NCI-H128 (cell line): ENCODE measurements around the gene LY9.

Experiments used
- DNase-seq: peaks from one replicate; lab custom pipeline; 2025; ENCODE audit not compliant: unreplicated experiment; lab: John Stamatoyannopoulos, UW

Gene LY9

DNA sequence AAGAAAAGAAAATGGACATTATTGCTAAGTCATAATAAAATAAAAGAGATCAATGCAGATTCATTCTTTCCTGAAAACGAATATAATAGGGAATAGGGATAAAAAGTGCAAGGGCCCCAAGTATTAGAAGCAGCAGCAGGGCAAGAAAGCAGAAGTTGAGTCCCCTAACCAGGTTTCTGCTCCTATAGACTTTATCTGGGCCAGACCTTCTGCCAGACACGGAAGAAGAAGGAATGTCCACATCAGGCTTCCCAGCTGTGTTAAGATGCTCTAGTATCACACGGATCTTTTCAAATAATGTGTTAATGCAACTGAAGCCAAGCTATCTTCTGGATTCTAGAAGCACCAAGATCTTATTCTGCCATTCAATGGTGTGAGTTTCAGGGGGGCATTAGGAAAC is 39.8 kb downstream of the LY9 start:
- no peak for DNase-seq

DNA sequence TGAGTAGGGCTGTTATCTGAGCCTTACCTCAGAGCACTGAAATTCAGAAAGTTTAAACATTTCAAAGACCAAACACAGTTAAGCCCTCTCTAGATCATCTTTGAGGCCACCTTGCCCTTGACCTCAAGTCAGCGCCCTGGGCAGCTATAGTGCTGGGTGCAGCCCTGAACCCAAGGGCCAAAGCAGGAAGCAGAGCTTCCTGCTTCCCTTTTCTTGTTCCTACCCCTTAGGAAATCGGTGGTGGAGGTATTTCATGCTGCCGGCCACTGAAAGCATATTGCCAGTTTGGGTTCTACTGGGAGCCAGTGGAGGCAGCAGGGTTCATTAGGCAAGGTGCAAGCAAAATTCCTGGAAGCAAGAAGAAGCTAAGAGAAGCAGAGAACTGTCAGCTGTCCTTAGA is 40.6 kb downstream of the LY9 start:
- no peak for DNase-seq

DNA sequence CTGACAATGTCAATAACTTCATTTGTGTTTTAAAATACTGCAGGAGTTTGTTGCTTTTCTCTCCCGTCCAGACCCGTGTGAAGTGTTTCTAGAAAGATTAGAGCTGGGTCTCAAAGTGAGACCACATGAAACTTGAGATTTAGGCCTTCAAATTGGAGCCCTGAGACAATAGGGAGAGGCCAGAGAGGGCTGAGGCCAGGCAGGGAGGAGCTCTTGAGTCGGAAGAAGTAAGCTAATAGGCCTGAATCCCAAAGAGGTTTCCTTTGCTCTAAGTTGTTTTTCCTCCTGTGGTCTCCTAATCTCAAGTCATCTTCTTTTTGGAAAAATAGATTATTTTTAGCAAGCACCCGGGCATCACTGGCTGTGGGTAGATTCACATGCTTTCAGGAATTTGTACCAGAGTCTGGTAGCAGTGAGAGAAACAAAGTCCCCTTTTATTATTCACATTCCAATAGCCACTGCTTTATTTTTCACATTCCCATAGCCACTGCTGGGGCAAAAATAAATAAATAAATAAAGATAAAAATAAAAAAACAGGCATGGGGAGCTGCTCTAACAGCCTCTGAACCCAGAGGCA is 41.1 kb downstream of the LY9 start:
- DNase-seq = no peak

DNA sequence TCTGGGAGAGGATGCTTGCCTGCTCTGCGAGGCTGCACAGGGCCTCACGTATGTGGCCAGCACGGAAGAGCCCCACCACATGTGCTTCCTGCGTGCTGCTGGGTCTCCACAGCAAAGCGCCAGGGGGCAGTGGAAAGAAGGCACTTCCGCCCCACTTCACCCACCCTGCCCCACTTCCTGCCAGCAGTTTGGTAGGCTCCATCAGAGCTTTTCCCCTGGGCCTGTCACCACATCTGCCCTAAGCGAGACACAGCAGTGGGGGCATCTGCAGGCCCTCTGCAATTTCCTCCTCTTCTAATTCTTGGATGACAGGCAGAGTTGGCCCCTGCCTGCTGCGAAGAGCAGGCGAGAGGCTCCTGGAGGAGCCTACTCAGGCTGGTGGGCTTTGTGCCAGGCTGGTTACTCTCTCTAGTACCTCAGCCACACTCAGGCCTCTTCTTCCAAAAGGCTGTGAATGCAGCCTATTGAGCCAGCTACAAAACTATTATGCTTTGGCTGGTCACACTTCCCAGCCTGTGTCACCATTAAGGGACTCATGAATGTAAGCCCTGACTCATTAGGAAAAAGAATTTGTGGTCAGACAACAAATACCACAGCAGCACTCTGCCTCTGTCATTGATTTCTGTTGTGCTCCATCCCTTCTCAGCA is 41.7 kb downstream of the LY9 start:
- DNase-seq = no peak

DNA sequence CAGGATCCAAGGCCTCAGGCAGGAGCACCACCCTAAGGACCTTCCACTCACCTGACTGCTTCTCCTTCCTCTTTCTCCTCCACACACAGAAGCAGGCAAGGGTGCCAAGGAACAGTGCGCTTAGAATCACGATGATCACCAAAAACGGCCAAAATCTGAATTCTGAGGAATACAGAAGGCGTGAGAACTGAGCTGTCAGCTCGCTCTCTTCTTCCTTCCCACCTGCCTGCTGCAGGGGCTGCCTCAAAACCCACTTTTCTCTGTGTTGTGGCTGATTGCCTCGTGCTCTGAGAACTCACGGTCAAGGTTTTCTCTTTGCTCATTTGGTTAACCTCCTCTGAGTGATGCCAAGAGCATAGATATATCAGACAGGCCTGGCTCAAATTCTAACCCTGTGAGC is 42.9 kb downstream of the LY9 start:
- no peak for DNase-seq

DNA sequence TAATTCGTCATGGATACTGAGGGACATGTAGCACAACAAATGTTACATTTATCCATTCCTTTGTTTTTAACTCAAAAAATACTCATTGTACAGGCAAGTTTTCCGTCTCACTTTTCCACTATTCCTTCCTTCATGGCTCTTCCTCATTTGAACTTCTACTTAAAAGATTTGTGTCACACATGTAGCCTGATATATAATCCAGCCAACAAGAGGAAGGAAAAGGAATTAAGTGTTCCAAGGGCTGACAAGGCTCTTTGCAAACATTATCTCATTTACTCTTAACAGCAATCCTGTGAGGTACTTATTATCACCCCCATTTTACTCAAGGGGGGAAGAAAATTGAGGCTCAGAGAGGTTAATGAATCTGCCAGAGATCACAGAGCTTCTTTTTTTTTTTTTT is 43.8 kb downstream of the LY9 start:
- DNase-seq = no peak

DNA sequence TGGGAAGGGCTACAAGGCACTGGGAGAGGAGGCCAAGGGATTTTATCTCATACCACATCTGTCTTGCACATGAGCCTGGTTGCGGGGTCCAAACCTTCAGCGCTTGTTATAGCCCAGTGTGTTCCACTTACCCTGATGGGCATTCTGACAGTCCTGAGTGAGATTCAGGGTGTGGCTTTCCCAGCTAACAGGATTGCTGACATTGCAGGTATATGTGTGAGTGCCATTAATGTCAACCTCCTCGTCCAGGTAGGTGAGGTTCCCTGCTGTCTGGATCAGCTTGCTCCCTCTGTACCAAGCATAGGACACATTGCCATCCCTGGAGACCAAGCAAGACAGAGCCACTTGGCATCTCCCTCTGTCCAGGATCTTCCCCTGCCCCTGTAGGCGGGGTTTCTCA is 45.1 kb downstream of the LY9 start:
- no peak for DNase-seq

DNA sequence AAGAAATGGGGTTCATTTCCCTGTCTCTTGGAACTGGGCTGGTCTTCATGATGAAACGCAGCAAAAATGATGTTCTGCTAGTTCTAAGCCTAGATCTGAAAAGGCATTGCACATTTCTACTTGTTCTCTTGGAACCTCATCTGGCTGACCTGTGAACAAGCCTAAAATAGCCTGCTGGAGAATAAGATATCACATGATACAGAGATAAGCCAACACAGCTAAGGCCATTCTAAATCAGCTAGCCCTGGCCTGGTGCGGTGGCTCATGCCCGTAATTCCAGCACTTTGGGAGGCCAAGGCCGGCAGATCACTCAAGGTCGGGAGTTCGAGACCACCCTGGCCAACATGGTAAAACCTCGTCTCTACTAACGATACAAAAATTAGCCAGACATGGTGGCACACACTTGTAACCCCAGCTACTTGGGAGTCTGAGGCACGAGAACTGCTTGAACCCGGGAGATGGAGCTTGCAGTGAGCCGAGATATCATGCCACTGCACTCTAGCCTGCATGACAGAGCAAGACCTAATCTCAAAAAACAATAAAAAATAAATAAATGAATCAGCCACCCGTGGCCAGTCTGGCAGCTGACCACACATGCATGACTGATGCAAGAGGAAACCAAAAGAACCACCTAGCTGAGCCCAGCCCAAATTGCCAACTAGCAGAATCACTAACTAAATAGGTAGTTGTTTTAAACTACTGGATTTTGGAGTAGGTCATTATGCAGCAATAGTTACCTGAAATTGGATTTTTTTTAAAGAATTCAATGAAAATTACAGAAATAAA is 48.7 kb downstream of the LY9 start:
- no peak for DNase-seq

DNA sequence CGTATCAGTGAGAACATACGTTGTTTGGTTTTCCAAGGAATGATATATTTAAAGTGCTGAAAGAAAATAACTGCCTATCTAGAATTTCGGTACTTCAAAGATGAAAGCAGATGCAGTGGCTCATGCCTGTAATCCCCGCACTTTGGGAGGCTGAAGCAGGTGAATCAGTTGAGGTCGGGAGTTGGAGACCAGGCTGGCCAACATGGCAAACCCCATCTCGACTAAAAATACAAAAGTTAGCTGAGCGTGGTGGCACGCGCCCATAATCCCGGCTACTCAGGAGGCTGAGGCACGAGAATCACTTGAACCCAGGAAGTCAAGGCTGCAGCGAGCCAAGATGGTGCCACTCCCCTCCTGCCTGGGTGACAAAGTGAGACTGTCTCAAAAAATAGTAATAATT is 50.3 kb downstream of the LY9 start:
- no peak for DNase-seq

DNA sequence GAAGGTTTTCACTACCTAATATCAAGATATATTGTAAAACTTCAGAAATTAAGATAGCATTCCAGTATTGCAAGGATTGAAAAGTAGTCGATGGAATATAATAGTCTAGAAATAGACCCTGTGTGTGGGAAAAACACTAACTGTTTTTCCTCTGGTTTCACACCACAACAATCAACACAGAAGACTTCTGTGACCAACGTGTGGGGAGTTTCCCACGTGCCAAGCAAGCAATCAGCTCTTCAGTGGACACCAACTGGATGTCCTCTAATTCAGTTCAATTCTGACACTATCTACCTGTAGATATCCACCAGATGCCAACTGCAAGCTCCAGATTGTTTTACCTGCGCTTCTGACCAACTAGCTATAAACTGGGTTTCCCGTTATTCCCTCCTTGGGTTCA is 54.6 kb downstream of the LY9 start:
- no peak for DNase-seq

DNA sequence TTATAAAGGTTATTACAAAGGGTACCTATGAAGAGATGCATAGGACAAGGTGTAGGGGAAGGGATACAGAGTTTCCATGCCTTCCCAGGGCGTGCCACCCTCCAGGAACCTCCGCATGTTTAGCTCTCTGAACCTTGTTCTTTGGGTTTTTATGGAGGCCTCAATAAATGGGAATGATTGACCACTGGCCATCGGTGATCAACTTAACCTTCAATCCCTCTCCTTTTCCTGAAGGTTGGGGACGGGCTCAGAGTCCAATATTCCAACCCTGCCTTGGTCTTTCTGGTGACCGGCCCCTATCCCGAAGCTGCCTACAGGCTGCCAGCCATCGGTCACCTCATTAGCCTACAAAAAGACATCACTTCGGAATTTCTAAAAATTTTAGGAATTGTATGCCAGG is 55.0 kb downstream of the LY9 start:
- no peak for DNase-seq

DNA sequence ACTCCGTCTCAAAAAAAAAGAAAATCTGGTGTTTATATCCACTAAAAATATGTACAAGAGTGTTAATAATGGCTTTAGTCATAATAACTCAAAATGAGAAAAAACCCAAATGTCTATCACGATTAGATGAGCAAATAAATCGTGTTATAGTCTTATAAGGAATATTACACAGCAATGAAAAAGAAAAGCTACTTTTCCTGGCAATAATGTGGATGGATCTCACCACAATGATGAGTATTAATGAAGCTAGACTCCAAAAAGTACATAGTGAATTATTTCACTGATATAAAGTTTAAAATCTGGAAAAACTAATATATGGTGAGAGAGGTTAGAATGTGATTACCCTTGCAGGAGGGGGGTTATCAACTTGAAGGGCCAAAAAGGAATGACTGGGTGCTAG is 57.0 kb downstream of the LY9 start:
- DNase-seq = no peak

DNA sequence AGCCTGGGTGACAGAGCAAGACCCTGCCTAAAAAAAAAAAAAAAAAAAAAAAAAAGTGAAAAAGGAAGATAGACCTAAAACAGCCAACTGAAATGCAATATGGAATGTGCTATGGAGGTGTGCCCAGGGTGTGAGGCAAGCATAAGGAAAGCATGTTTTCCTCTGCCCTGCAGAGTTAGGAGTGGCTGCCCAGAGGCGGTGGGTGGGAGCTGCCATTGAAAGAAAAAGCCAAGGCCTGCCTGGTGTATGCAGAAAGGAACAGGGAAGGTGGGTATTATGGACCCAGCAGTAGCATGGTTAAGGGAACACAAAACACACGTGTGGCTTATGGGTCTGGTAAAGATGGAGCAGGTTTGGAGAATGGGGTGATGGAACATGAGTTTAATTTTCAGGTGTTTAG is 57.8 kb downstream of the LY9 start:
- no peak for DNase-seq

DNA sequence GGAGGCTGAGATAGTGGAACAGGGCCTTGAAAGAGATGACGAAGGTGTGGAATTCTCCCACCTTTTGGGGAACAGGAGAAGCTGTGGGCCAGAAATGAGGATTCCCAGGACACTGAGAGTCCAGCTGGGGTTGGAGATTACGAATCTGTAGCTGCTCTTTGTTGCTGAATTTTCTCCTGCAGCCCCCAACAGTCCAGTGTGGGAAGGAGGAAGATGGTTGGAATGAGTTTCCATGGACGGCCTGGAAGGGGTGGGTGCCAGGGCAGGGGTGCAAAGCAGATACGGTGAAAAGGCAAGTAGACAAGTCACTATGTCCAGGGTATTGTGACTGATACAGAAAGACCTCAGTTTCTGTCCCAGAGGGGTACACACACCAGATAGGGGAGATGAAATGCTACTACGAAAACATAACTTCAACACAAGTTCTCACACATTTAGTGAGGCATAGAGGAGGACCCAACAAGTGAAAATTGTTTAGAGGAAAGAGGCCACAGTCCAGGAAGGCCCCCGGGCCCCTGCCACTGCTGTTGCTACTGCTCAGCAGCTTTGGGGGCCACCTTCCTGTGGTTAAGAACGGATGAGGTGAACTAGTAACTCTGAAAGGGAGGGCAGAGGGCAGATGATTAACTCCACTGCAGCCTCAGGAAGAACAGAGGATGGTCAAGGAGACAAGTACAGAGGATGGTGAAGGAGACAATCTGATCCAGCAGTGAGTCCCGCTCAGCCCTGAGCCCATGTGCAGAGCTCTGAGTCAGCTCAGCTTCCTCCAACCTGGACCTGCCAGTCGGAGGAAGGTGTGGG is 59.4 kb downstream of the LY9 start:
- DNase-seq = no peak

DNA sequence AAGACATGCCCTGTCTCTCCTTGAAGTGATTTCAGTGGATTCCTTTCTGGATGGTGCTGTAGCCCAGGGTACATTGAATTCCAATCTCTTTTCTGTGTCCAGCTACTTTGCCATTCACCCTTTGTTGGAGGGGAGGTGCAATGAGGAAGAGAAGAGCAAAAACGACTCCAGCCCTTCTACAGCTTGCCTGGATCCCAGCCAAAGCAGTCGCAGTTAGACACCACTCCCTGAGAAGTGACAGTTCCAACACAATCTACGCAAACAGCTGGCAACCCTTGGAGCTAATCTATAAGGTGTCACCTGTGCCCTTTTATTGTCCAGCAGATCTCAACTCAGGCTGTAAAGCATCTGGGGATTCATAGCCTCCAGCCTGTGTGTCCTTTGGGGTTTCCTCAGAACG is 62.1 kb downstream of the LY9 start:
- DNase-seq = no peak

DNA sequence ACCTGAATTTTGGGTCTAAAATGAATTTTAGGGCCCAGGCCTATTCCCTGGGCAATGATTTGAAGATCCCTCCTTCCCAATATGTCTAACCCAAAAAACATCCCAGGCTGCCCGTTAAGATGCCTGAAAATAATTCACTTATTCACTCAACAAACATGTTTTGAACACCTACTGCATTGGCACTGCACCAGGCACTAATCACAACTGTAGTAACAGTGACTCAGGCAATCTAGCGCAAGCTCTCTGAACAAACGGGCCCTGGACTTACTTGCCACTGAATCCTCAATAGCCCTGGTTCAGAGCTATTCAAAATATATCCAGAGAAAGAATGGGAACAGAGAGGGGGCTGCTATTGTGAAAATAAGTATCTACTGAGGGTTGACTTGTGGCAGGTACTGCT is 62.5 kb downstream of the LY9 start:
- DNase-seq = no peak

DNA sequence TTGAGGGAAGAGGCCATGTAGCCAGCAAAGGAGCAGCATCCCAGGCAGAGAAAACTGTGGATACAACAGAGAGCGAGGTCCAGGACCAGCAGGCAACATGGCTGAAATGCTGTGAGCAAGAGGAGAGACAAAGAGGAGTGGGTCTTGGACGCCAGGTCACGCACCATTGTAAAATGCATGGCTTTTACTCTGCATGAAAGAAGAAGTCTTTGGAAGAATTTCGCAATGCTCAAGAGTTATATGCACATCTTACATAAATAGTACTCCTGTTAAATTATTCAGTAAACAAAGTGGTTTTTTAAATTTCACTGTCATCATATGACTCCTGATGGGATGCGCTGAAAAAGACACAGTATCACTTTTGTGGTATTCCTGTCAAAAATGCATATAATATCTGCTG is 63.2 kb downstream of the LY9 start:
- DNase-seq = no peak

DNA sequence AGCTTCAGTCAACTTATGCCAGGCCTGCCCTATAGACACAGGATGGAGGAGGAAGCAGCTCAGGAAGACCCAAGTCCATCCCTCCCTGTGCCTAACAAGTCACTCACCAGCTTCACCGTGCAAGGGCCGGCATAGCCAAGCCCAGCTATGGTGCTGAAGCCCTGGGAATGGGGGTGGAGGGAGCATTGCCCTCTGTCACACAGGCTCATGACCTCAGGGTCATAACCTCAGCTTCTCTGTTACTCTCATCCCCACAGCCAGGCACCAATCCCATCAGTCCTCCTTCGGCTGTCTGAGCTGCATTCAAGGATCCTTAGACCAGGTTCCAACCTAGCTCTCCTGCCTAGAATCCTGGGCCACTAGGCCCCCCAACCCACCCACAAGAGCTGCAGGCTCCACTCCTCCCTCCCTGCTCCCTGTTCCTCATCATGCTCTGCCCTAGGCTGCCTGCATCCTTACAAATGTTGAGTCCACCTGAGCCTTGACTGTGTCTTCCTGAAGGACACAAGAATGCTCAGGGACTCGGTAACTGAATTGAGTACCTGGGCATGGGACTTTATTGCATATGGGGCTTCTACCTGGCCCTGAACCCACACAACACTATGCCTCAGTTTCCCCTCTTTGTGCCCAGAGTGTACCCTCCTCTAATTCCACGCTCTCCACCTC is 65.0 kb downstream of the LY9 start:
- DNase-seq = no peak

DNA sequence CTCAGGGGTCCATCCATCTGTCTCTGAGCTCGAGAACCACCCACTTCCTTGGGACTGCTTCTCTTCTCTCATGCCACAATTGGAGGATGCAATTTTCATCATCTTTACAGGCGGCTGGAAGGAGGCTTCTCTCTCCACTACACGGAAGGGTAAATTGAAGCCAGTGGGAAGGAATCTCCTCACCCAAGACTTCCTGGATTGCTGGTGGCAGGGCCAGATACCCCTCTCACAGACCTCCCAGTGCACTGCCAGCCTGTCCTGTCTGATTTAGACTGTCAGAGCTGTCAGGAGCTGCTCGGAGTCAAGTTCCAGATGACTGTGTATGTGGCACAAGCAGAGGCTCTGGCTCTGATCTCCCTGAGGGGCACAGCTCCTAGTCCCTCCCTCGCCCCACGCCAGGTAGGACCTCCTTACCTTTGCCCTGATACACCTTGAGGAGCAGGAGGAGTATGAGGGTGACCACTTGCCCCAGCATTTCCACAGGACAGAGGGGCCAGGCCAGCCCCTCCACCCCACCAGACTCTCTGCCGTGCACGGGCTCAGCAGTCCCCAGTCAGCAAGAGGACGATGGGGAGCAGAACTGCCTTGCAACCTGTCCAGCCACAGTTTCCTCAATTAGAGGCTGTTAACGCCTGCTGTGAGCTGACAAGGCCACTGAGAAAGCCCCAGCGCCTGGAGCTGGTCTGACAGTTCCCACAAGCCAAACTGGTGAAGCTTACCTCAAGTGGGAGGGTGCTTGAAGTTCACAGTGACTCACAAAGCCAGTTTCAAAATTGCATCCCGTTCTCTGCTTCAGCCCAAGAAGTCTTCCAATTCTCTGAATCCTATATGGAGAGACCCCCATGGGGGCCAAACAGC is 66.5 kb downstream of the LY9 start, which contains the start of gene CD244:
TSS of gene CD244 (minus strand) at position 685 of the 858 bp plus-strand sequence. CDS start at position 475, 210 bp downstream.
- DNase-seq = no peak
